Fibroblast of mammary gland (primary cell): ENCODE measurements around the gene OOSP1.

Experiments used
- DNase-seq: peaks from one replicate; pipeline ENCODE4 v3.0.0-alpha.2; 2010; ENCODE audit warnings: low read depth
- H3K4me3 ChIP-seq: 2 replicates; pipeline ENCODE4 v1.5.1; 2011; ENCODE audit warnings: low read depth, mild to moderate bottlenecking, low read length, moderate library complexity; ENCODE audit not compliant: control insufficient read depth
- CTCF ChIP-seq: conservative IDR thresholded peaks from 2 replicates; pipeline ENCODE4 v1.5.1; 2011; ENCODE audit warnings: low read depth, low read length, inconsistent platforms; ENCODE audit not compliant: control insufficient read depth, insufficient read depth

The OOSP1 gene

GRCh38 chr11:59938132-59938531 lies at the start of gene OOSP1:
TSS of gene OOSP1 (plus strand) at chr11:59938432. CDS start at chr11:59938455, 23 bp downstream.
- no peak for DNase-seq
- H3K4me3 ChIP-seq: no peak within 1 kb of the TSS
- no peak for TF ChIP-seq CTCF

GRCh38 chr11:59891781-59892181 lies 46.5 kb upstream of the OOSP1 start:
- TF ChIP-seq CTCF: no peak
- no peak for DNase-seq
- no peak overlapping the region for H3K4me3 ChIP-seq

- no peak overlapping the region for H3K4me3 ChIP-seq
- TF ChIP-seq CTCF: no peak
- DNase-seq: no peak
Measured at GRCh38 chr11:59894616-59895015, 43.6 kb upstream of the OOSP1 start.

- no peak overlapping the region for H3K4me3 ChIP-seq
- TF ChIP-seq CTCF: no peak
- DNase-seq: no peak
Measured at GRCh38 chr11:59898046-59898445, 40.2 kb upstream of the OOSP1 start.

GRCh38 chr11:59898650-59899049 lies 39.6 kb upstream of the OOSP1 start:
- no peak overlapping the region for H3K4me3 ChIP-seq
- TF ChIP-seq CTCF: no peak
- DNase-seq: no peak

GRCh38 chr11:59899532-59899931 lies 38.7 kb upstream of the OOSP1 start:
- no peak for TF ChIP-seq CTCF
- DNase-seq: no peak
- H3K4me3 ChIP-seq: no peak overlapping the region
